H9 (cell line): ENCODE results near the gene PYGO2. TPM values are rescaled to one million over a fixed set of nuclear protein-coding genes. Genes with fewer than 3 reads are reported as not detected.

ENCODE experiments used
- DNase-seq: peaks from one replicate; pipeline ENCODE4 v3.0.0-alpha.2; 2017
- H2AFZ ChIP-seq: one replicate; pipeline ENCODE4 v1.6.1; 2013; ENCODE audit warnings: mild to moderate bottlenecking, low read length, control low read depth, moderate library complexity
- H2AK5ac ChIP-seq: 2 replicates; pipeline ENCODE4 v1.6.1; 2013; ENCODE audit warnings: low read length, control low read depth, mixed read lengths; ENCODE audit not compliant: insufficient read length
- H2BK120ac ChIP-seq: one replicate; pipeline ENCODE4 v1.6.1; 2013; ENCODE audit warnings: low read depth, mild to moderate bottlenecking, low read length, control low read depth, inconsistent platforms; ENCODE audit not compliant: poor library complexity, severe bottlenecking
- H2BK12ac ChIP-seq: 2 replicates; pipeline ENCODE4 v1.6.1; 2013; ENCODE audit warnings: low read length, control low read depth, mixed read lengths, low read depth; ENCODE audit not compliant: insufficient read length
- H2BK15ac ChIP-seq: 2 replicates; pipeline ENCODE4 v1.6.1; 2013; ENCODE audit warnings: low read depth, low read length, control low read depth
- H2BK20ac ChIP-seq: one replicate; pipeline ENCODE4 v1.6.1; 2013; ENCODE audit warnings: low read depth, mild to moderate bottlenecking, low read length, control low read depth, inconsistent platforms; ENCODE audit not compliant: poor library complexity, severe bottlenecking
- H2BK5ac ChIP-seq: 2 replicates; pipeline ENCODE4 v1.6.1; 2013; ENCODE audit warnings: low read length, control low read depth, mixed read lengths; ENCODE audit not compliant: insufficient read length
- H3K14ac ChIP-seq: 2 replicates; pipeline ENCODE4 v1.6.1; 2013; ENCODE audit warnings: low read length, control low read depth; ENCODE audit not compliant: insufficient read depth
- H3K18ac ChIP-seq: 2 replicates; pipeline ENCODE4 v1.6.1; 2013; ENCODE audit warnings: low read depth, mild to moderate bottlenecking, mixed read lengths, low read length, control low read depth; ENCODE audit not compliant: insufficient read length
- H3K23ac ChIP-seq: 2 replicates; pipeline ENCODE4 v1.6.1; 2013; ENCODE audit warnings: low read length, control low read depth, mixed read lengths, low read depth; ENCODE audit not compliant: insufficient read length
- H3K23me2 ChIP-seq: 2 replicates; pipeline ENCODE4 v1.6.1; 2013; ENCODE audit warnings: low read depth, mild to moderate bottlenecking, mixed read lengths, low read length, control low read depth; ENCODE audit not compliant: insufficient read length, poor library complexity, severe bottlenecking
- H3K27ac ChIP-seq: 2 replicates; pipeline ENCODE4 v1.5.1; 2013; ENCODE audit warnings: low read length, control low read depth, mixed read lengths, low read depth; ENCODE audit not compliant: insufficient read length
- H3K27me3 ChIP-seq: 2 replicates; pipeline ENCODE4 v1.6.1; 2013; ENCODE audit warnings: low read length, control low read depth, inconsistent platforms; ENCODE audit not compliant: insufficient read depth
- H3K4ac ChIP-seq: 2 replicates; pipeline ENCODE4 v1.6.1; 2013; ENCODE audit warnings: low read depth, mild to moderate bottlenecking, control low read depth, inconsistent platforms, low read length, moderate library complexity
- H3K4me1 ChIP-seq: 2 replicates; pipeline ENCODE4 v1.6.1; 2013; ENCODE audit warnings: low read length, control low read depth, inconsistent platforms; ENCODE audit not compliant: insufficient read depth
- H3K4me2 ChIP-seq: 2 replicates; pipeline ENCODE4 v1.6.1; 2013; ENCODE audit warnings: low read length, control low read depth, mixed read lengths; ENCODE audit not compliant: insufficient read length, insufficient read depth
- H3K56ac ChIP-seq: 2 replicates; pipeline ENCODE4 v1.6.1; 2013; ENCODE audit warnings: low read depth, mild to moderate bottlenecking, mixed read lengths, low read length, control low read depth; ENCODE audit not compliant: insufficient read length
- H3K79me1 ChIP-seq: 2 replicates; pipeline ENCODE4 v1.6.1; 2013; ENCODE audit warnings: low read depth, mild to moderate bottlenecking, moderate library complexity, low read length, control low read depth, inconsistent platforms; ENCODE audit not compliant: insufficient read depth, poor library complexity, severe bottlenecking
- H3K79me2 ChIP-seq: 2 replicates; pipeline ENCODE4 v1.6.1; 2013; ENCODE audit warnings: low read length, control low read depth, inconsistent platforms; ENCODE audit not compliant: insufficient read depth
- H3K9ac ChIP-seq: 2 replicates; pipeline ENCODE4 v1.6.1; 2013; ENCODE audit warnings: low read length, control low read depth, mixed read lengths; ENCODE audit not compliant: insufficient read length; ENCODE audit errors: extremely low read depth
- H3K9me3 ChIP-seq: one replicate; pipeline ENCODE4 v1.6.1; 2013; ENCODE audit warnings: low read depth, low read length, inconsistent platforms; ENCODE audit not compliant: control insufficient read depth
- H3T11ph ChIP-seq: one replicate; pipeline ENCODE4 v1.6.1; 2013; ENCODE audit warnings: mild to moderate bottlenecking, low read length, control low read depth, inconsistent platforms
- H4K20me1 ChIP-seq: one replicate; pipeline ENCODE4 v1.6.1; 2013; ENCODE audit not compliant: control insufficient read depth, insufficient read length, insufficient read depth
- H4K5ac ChIP-seq: 2 replicates; pipeline ENCODE4 v1.6.1; 2013; ENCODE audit warnings: low read depth, mild to moderate bottlenecking, mixed read lengths, low read length, control low read depth; ENCODE audit not compliant: insufficient read length
- H4K8ac ChIP-seq: replicated peaks from 2 replicates; pipeline ENCODE4 v1.6.1; 2013; ENCODE audit warnings: low read length, control low read depth, mixed read lengths, low read depth; ENCODE audit not compliant: insufficient read length
- H4K91ac ChIP-seq: 2 replicates; pipeline ENCODE4 v1.6.1; 2013; ENCODE audit warnings: low read depth, mild to moderate bottlenecking, moderate library complexity, mixed read lengths, low read length, control low read depth; ENCODE audit not compliant: insufficient read length
- H3K27ac Mint-ChIP-seq, 3 experiments: 2 replicates in 2 of 3; 3 replicates in 1 of 3; pipeline ENCODE4 v1.8.0; 2020 to 2021; ENCODE audit warnings: mixed read lengths in 3 of 3, mild to moderate bottlenecking in 1 of 3, moderate library complexity in 1 of 3
- H3K27me3 Mint-ChIP-seq: 2 replicates; pipeline ENCODE4 v1.8.0; 2021; ENCODE audit warnings: low read depth, mild to moderate bottlenecking, moderate library complexity, mixed read lengths
- H3K36me3 Mint-ChIP-seq, 3 experiments: 2 replicates in 2 of 3; 3 replicates in 1 of 3; pipeline ENCODE4 v1.8.0; 2020 to 2021; ENCODE audit warnings: low read depth in 3 of 3, mixed read lengths in 3 of 3; ENCODE audit not compliant: insufficient read depth in 1 of 3
- H3K4me1 Mint-ChIP-seq, 2 experiments: 2 replicates each; pipeline ENCODE4 v1.8.0; 2020; ENCODE audit warnings: mixed read lengths in 2 of 2
- H3K4me3 Mint-ChIP-seq, 2 experiments: 2 replicates in 1 of 2; 3 replicates in 1 of 2; pipeline ENCODE4 v1.8.0; 2020 to 2021; ENCODE audit warnings: mild to moderate bottlenecking in 2 of 2, mixed read lengths in 2 of 2, moderate library complexity in 1 of 2
- H3K9me3 Mint-ChIP-seq, 2 experiments: 2 replicates in 1 of 2; 3 replicates in 1 of 2; pipeline ENCODE4 v1.8.0; 2020; ENCODE audit warnings: mild to moderate bottlenecking in 2 of 2, mixed read lengths in 2 of 2, moderate library complexity in 1 of 2
- CTCF ChIP-seq: fragments of 200-600 bp; sonication (generic); conservative IDR thresholded peaks from 3 replicates; pipeline ENCODE4 v1.8.0; 2021; ENCODE audit warnings: antibody characterized with exemption, mild to moderate bottlenecking
- WGBS: extraction: QIAGEN DNeasy Blood & Tissue Kit; methylation state at CpG from one replicate; pipeline ENCODE4 v1.1.7; 2013; ENCODE audit warnings: missing lambda C conversion rate, low lambda C conversion rate, mixed read lengths; ENCODE audit not compliant: insufficient read length; ENCODE audit errors: extremely low coverage; 5-methylcytosine and 5-hydroxymethylcytosine counted together
- total RNA-seq: library from RNA; stranded (reverse); gene quantifications from 2 replicates; pipeline ENCODE4 v1.2.1, GENCODE V29; 2021

PYGO2 gene
- total RNA-seq, 1 experiment from 2014 or later = 38.7 TPM

- no peak overlapping the region for H3K56ac ChIP-seq
- no peak overlapping the region for H3K23ac ChIP-seq
- no peaks in the 10 kb centered on the region for H3K23me2 ChIP-seq
- no peak overlapping the region for H2BK120ac ChIP-seq
- H2BK20ac ChIP-seq = no peak overlapping the region
- H3K18ac ChIP-seq = no peak overlapping the region
- no peak overlapping the region for H2BK15ac ChIP-seq
- no peak overlapping the region for H2AFZ ChIP-seq
- H3K4me1 Mint-ChIP-seq = peaks cover 0 to 4% of the 10 kb centered on the region in 2 experiments; a peak in 1 of 4 replicates
- H3T11ph ChIP-seq = no peak overlapping the region
- no peak overlapping the region for H3K4me3 Mint-ChIP-seq
- no peak overlapping the region for H4K91ac ChIP-seq
- no peak overlapping the region for H4K5ac ChIP-seq
- H4K8ac ChIP-seq = no peak overlapping the region
- no peak overlapping the region for H2BK5ac ChIP-seq
- peaks cover 7% of the 10 kb centered on the region for H3K9me3 ChIP-seq
- no peak overlapping the region for H3K14ac ChIP-seq
- DNase-seq = no peak
- no peak overlapping the region for H3K4me2 ChIP-seq
- H3K9me3 Mint-ChIP-seq = peaks cover 10% of the 10 kb centered on the region in 2 experiments
- H3K36me3 Mint-ChIP-seq = peaks cover 0 to 6% (median 0%) of the 10 kb centered on the region in 3 experiments; a peak in 4 of 7 replicates
- H3K27ac Mint-ChIP-seq = no peak overlapping the region
- no CpG with 5 or more reads among the region's 3 CpGs for WGBS
- no peak for TF ChIP-seq CTCF
- no peak overlapping the region for H2BK12ac ChIP-seq
- no peaks in the 10 kb centered on the region for H3K79me1 ChIP-seq
- H3K27me3 Mint-ChIP-seq = peaks cover 4% of the 10 kb centered on the region
- H3K4me1 ChIP-seq = no peaks in the 10 kb centered on the region
- no peaks in the 10 kb centered on the region for H3K79me2 ChIP-seq
- no peak overlapping the region for H3K27ac ChIP-seq
- no peak overlapping the region for H3K9ac ChIP-seq
- no peaks in the 10 kb centered on the region for H3K27me3 ChIP-seq
- no peak overlapping the region for H3K4ac ChIP-seq
- H2AK5ac ChIP-seq = no peak overlapping the region
- H4K20me1 ChIP-seq = no peaks in the 10 kb centered on the region
Measured at GRCh38 chr1:154913273-154913672, 48.3 kb downstream of the PYGO2 start.
